Karpas-422 (cell line): ENCODE measurements around the gene HERPUD1. TPM values are rescaled to one million over a fixed set of nuclear protein-coding genes. Genes with fewer than 3 reads are reported as not detected.

Experiments used
- DNase-seq: peaks from one replicate; pipeline ENCODE4 v3.0.0-alpha.2; 2015
- H2AFZ ChIP-seq: fragments of 200-600 bp; sonication (generic); 2 replicates; pipeline ENCODE4 v1.6.1; 2014; ENCODE audit warnings: antibody characterized with exemption, low read length, mixed read lengths
- H3K27ac ChIP-seq: fragments of 200-600 bp; sonication (generic); 2 replicates; pipeline ENCODE4 v1.5.1; 2014; ENCODE audit warnings: mild to moderate bottlenecking, low read length, moderate library complexity
- H3K27me3 ChIP-seq: fragments of 200-600 bp; sonication (generic); 2 replicates; pipeline ENCODE4 v1.6.1; 2014; ENCODE audit warnings: low read length, mixed read lengths
- H3K36me3 ChIP-seq: fragments of 200-600 bp; sonication (generic); 2 replicates; pipeline ENCODE4 v1.6.1; 2014; ENCODE audit warnings: low read length, mixed read lengths; ENCODE audit not compliant: insufficient read depth
- H3K4me1 ChIP-seq: fragments of 200-600 bp; sonication (generic); 2 replicates; pipeline ENCODE4 v1.6.1; 2014; ENCODE audit warnings: mild to moderate bottlenecking, low read length, mixed read lengths
- H3K4me2 ChIP-seq: fragments of 200-600 bp; sonication (generic); 2 replicates; pipeline ENCODE4 v1.6.1; 2014; ENCODE audit warnings: low read length, low read depth, mild to moderate bottlenecking; ENCODE audit not compliant: poor library complexity, severe bottlenecking
- H3K4me3 ChIP-seq: fragments of 200-600 bp; sonication (generic); 2 replicates; pipeline ENCODE4 v1.5.1; 2014; ENCODE audit warnings: mild to moderate bottlenecking, antibody characterized with exemption, low read length, mixed read lengths
- H3K79me2 ChIP-seq: fragments of 200-600 bp; sonication (generic); 2 replicates; pipeline ENCODE4 v1.6.1; 2014; ENCODE audit warnings: mild to moderate bottlenecking, low read length, mixed read lengths
- H3K9ac ChIP-seq: fragments of 200-600 bp; sonication (generic); 2 replicates; pipeline ENCODE4 v1.6.0; 2014; ENCODE audit warnings: low read length
- H3K9me2 ChIP-seq: fragments of 200-600 bp; sonication (generic), shearing (Covaris generic); replicated peaks from 2 replicates; pipeline ENCODE4 v1.6.0; 2014; ENCODE audit warnings: mild to moderate bottlenecking, low read length, moderate library complexity; ENCODE audit not compliant: insufficient read depth
- H3K9me3 ChIP-seq: fragments of 300-700, 200-600 bp; sonication (generic); 2 replicates; pipeline ENCODE4 v1.6.1; 2014; ENCODE audit warnings: low read length, mixed read lengths
- H4K20me1 ChIP-seq: fragments of 200-600 bp; sonication (generic); 2 replicates; pipeline ENCODE4 v1.6.1; 2014; ENCODE audit warnings: mild to moderate bottlenecking, antibody characterized with exemption, low read length, low read depth; ENCODE audit not compliant: insufficient read depth
- total RNA-seq: library from RNA; depleted of rRNA; stranded (reverse); fragments of >200 nt; shearing (Covaris generic); gene quantifications from 2 replicates; pipeline ENCODE4 v1.2.3, GENCODE V29; 2014; ENCODE audit warnings: low replicate concordance

HERPUD1 gene
- total RNA-seq, 1 experiment from 2014 or later: 112 TPM

DNA sequence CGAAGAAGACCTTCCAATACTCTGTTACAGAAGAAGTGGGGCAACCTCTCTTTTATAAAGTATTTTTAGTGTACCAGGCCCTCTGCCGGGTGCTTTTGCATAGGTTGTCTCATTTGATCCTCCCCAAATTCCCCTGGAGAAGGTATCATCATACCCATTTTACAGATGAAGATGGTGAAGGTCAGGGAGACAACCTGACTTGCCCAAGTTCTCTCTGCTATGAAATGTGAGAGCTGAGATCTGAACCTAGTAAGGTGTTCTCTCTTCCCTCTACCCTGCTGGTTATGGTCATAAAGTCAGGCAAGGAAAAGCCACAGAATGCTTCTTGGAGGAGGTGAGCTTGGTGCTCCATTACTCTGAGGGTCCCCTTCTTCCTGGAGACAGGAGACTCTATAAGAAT, 28.1 kb upstream of the HERPUD1 start:
- Histone ChIP-seq H3K36me3 (no peaks in the 10 kb centered on the region), H3K9ac (no peak overlapping the region), H3K27ac (no peak overlapping the region), H3K27me3 (no peaks in the 10 kb centered on the region), H3K4me2 (no peak overlapping the region), H3K9me2 (no peaks in the 10 kb centered on the region), H3K4me3 (no peak overlapping the region), H4K20me1 (no peaks in the 10 kb centered on the region), H3K4me1 (no peaks in the 10 kb centered on the region; the same call in 1 of the 2 replicates), H3K9me3 (no peaks in the 10 kb centered on the region), H2AFZ (no peak overlapping the region), H3K79me2 (no peaks in the 10 kb centered on the region)
- DNase-seq: no peak

DNA sequence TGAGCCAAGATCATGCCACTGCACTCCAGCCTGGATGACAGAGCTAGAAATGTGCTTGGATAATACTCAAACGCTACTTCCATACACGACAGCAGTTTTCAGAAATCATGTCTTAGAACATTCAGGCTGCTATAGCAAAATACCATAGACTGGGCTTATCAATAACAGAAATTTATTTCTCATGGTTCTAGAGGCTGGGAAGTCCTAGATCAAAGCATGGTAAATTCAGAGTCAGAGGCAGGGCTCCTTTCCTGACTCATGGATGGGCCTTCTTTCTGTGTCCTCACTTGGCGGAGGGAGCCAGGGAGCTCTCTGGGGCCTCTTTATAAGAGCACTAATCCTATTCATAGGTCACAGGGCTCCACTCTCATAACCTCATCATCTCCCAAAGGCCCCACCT, 24.5 kb upstream of the HERPUD1 start:
- H3K9me3 ChIP-seq: no peaks in the 10 kb centered on the region
- H3K4me2 ChIP-seq: no peak overlapping the region
- no peaks in the 10 kb centered on the region for H3K27me3 ChIP-seq
- peaks cover 11% of the 10 kb centered on the region for H3K4me1 ChIP-seq
- no peaks in the 10 kb centered on the region for H3K79me2 ChIP-seq
- H3K9ac ChIP-seq: no peak overlapping the region
- H2AFZ ChIP-seq: no peak overlapping the region
- H4K20me1 ChIP-seq: no peaks in the 10 kb centered on the region
- H3K4me3 ChIP-seq: no peak overlapping the region
- H3K36me3 ChIP-seq: no peaks in the 10 kb centered on the region
- no peak overlapping the region for H3K27ac ChIP-seq
- no peak for DNase-seq
- no peaks in the 10 kb centered on the region for H3K9me2 ChIP-seq

DNA sequence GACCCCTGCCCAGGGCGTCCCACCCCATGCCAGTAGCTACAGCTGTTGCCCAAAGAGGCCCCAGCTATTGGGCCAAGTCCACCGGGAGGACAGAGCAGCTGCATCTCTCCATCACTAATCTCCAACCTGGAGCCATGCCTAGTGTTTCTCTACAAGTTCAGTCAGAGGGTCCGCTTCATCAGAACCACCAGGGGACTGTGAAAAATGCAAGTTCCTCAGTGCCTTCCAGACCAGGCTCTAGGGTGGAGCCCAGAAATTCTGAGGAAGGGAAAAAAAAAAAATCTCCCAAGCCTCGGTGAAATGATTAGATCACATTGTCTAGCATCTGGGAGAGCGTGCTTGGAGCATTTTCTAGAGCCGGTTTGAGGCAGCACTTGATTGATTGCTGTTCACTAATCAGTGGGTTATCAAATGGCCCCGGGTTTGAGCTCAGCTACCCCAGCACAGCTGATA, 22.4 kb upstream of the HERPUD1 start:
- Histone ChIP-seq H2AFZ (no peak overlapping the region), H3K79me2 (no peaks in the 10 kb centered on the region), H3K4me2 (no peak overlapping the region), H3K4me3 (no peak overlapping the region), H3K27me3 (no peaks in the 10 kb centered on the region), H3K9me3 (no peaks in the 10 kb centered on the region), H3K9me2 (no peaks in the 10 kb centered on the region), H3K27ac (no peak overlapping the region), H3K4me1 (peaks cover 23% of the 10 kb centered on the region), H4K20me1 (no peaks in the 10 kb centered on the region), H3K36me3 (no peaks in the 10 kb centered on the region), H3K9ac (no peak overlapping the region)
- DNase-seq: no peak

DNA sequence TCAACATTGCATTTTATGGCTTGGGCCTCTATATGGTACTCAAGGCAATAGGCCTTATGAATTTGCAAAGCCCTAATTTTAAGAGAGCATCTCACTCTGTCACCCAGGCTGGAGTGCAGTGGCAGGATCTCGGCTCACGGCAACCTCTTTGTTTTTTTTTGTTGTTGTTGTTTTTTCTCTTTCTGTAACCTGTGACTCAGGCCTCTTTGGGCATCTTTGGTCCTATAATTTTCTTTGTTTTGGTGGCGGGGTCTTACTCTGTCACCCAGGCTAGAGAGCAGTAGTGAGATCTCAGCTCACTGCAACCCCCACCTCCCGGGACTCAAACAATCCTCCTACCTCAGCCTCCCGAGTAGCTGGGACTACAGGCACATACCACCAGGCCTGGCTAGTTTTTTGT, 21.8 kb upstream of the HERPUD1 start:
- H3K9ac ChIP-seq: no peak overlapping the region
- H3K27ac ChIP-seq: no peak overlapping the region
- H3K4me2 ChIP-seq: no peak overlapping the region
- no peaks in the 10 kb centered on the region for H3K9me2 ChIP-seq
- no peaks in the 10 kb centered on the region for H3K9me3 ChIP-seq
- H4K20me1 ChIP-seq: no peaks in the 10 kb centered on the region
- H3K79me2 ChIP-seq: no peaks in the 10 kb centered on the region
- H3K36me3 ChIP-seq: no peaks in the 10 kb centered on the region
- H3K4me1 ChIP-seq: peaks cover 23% of the 10 kb centered on the region
- no peaks in the 10 kb centered on the region for H3K27me3 ChIP-seq
- no peak overlapping the region for H2AFZ ChIP-seq
- no peak for DNase-seq
- no peak overlapping the region for H3K4me3 ChIP-seq

DNA sequence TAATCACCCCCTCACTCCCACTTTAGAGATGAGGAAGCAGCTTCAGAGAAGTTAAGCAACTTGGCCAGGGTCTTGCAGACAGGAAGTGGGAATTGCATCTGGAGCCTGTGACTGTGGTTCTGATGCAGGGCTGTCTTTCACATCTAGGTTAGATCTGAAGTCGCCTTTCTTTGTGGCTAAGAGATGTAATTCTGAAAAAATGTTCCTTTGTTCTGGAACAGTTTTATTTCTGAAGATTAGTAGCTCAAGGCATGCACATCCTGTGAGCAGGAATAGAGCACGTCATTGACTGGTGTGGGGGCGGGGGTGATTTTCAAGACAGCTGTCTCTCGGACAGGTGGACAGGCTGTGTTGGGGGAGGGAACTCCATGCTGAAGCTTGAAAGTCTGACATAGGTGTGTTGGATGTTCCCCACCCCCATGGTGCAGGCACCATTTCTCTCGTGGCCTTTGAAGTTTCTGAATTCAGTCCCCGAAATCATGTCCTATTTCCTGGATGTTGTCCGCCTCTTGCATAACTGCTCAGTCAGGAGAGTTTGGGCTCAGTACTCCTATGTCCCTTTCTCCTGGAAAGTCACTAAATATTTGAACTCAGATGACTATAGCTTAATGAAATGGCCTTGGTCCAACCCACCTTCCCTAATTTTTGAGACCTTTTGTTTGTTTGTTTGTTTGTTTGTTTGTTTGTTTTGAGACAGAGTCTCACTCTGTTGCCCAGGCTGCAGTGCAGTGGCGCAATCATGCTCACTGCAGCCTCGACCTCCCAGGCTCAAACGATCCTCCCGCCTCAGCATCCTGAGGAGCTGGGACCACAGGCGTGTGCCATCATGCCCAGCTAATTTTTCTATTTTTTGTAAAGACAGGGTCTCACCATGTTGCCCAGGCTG, 21.0 kb upstream of the HERPUD1 start:
- H3K4me3 ChIP-seq: no peak overlapping the region
- H3K9me2 ChIP-seq: no peaks in the 10 kb centered on the region
- H2AFZ ChIP-seq: no peak overlapping the region
- DNase-seq: no peak
- no peaks in the 10 kb centered on the region for H3K79me2 ChIP-seq
- H3K4me2 ChIP-seq: no peak overlapping the region
- no peaks in the 10 kb centered on the region for H3K36me3 ChIP-seq
- peaks cover 23% of the 10 kb centered on the region for H3K4me1 ChIP-seq
- H3K27me3 ChIP-seq: no peaks in the 10 kb centered on the region
- no peaks in the 10 kb centered on the region for H3K9me3 ChIP-seq
- no peak overlapping the region for H3K9ac ChIP-seq
- no peak overlapping the region for H3K27ac ChIP-seq
- H4K20me1 ChIP-seq: no peaks in the 10 kb centered on the region

DNA sequence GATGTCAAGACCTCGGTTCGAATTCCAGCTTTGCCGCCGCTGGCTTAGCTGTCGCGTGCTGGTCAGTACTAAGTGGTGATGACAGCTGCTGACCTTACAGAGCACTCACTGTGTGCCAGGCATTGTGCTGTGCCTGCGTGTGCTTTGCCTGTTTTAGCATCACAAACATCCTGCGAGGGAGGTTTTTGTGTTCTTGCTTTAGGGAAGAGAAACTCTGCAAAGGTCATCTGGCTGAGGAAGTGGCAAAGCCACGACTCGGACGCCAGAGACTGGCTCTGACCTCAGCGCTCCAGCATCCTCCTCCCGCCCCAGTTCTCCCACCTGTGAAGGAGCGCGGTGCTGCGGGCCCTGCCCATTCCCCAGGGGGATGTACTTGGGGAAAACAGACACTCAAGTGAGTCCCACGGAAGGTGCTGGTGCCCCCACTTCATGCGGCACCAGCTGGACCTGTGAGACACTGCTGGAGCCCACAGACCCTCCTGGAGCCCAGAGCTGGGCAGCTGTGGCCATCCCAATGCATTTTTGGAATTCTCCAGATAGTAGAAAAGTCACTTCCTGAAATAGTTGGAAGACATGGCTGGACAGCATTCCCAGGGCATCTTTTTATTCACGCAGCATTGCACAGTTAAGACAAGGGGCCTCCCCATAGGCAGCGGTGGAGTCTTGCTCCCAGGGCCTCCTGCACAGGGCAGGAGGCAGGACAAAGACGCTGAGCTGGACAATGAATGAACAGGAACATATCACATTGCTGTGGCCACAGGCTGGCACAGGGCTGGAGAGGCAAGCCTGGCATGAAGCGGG, 20.0 kb upstream of the HERPUD1 start:
- Histone ChIP-seq H3K27ac (no peak overlapping the region), H3K4me2 (no peak overlapping the region), H3K4me3 (no peak overlapping the region), H3K36me3 (no peaks in the 10 kb centered on the region), H3K4me1 (peaks cover 31% of the 10 kb centered on the region), H3K79me2 (no peaks in the 10 kb centered on the region), H3K9ac (no peak overlapping the region), H2AFZ (no peak overlapping the region), H3K9me3 (no peaks in the 10 kb centered on the region), H3K27me3 (no peaks in the 10 kb centered on the region), H3K9me2 (no peaks in the 10 kb centered on the region), H4K20me1 (no peaks in the 10 kb centered on the region)
- DNase-seq: no peak

DNA sequence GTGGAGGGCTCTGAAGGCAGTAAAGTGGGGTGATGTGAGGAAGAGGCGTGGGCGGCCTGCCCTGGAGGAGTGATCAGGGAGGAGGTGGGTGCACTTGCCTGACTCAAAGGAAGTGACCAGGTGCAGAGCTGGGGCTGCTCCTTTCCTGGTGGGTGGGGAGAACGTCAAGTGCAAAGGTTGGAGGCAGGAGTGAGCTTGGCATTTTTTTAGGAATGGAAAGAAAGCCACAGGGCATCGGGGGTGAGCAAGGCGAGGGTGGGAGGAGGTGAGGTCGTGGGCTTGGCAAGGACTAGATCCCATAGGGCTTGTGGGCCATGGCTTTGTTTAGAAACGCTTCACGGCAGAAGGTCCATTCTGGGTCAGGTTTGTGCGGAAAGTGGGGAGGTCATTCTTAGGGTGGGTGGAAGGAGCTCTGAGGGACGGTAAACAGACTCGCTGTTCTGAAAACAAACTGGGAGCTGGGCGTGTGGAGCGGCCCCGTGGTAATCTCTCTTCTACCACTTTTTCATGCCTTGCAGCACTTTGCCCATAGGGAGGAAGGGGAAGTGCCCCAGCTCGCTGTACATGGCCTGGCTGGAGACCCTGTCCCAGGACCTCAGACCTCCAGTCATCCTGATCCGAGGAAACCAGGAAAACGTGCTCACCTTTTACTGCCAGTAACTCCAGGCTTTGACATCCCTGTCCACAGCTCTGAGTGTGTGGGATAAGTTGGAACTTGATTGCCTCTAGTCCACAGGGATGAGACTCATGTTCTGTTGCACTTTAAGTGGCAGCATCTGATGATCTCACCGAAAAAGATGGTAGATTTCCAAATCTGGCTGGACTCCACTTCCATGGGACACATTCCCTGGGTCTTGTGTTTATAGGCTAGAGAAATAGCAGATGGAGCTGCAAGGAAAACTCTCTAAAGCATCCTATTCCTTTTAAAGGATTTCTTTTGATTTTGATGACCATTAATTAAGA, 18.9 kb upstream of the HERPUD1 start:
- DNase-seq: no peak
- Histone ChIP-seq H3K4me3 (no peak overlapping the region), H2AFZ (peak overlapping the region; percentile 28; the same call in 1 of the 2 replicates), H3K27ac (no peak overlapping the region), H3K9me3 (no peaks in the 10 kb centered on the region), H3K27me3 (no peaks in the 10 kb centered on the region), H3K4me1 (peaks cover 41% of the 10 kb centered on the region), H3K4me2 (peak overlapping the region; percentile 19), H4K20me1 (no peaks in the 10 kb centered on the region), H3K9ac (0 out of 2 replicates have a peak overlapping the region, but pooled peaks have one; percentile 23), H3K36me3 (no peaks in the 10 kb centered on the region), H3K79me2 (no peaks in the 10 kb centered on the region), H3K9me2 (no peaks in the 10 kb centered on the region)
